ENCODE measurements around the gene CEP170.

Gene CEP170

GRCh38 chr1:243254927-243255790 lies at the start of gene CEP170:
Gene CEP170, minus strand, starts transcription at chr1:243255281. Its CDS starts 30,001 bp downstream, at chr1:243225280.
- DNase-seq (ENCODE audit: extremely low read depth in 1 of 2, low read depth in 1 of 2), result peak; percentile 75 to 77

GRCh38 chr1:243301059-243301458 lies 46.0 kb upstream of the CEP170 start:
- no peak for DNase-seq (ENCODE audit: extremely low read depth in 1 of 2, low read depth in 1 of 2)

GRCh38 chr1:243299069-243299468 lies 44.0 kb upstream of the CEP170 start:
- DNase-seq (ENCODE audit: extremely low read depth in 1 of 2, low read depth in 1 of 2), result no peak

GRCh38 chr1:243294723-243295121 lies 39.6 kb upstream of the CEP170 start:
- no peak for DNase-seq (ENCODE audit: extremely low read depth in 1 of 2, low read depth in 1 of 2)

- no peak for DNase-seq (ENCODE audit: extremely low read depth in 1 of 2, low read depth in 1 of 2)
These were observed 39.1 kb upstream of the CEP170 start for GRCh38 chr1:243293941-243294722.

- DNase-seq (ENCODE audit: extremely low read depth in 1 of 2, low read depth in 1 of 2), result no peak
These were observed 37.0 kb upstream of the CEP170 start for GRCh38 chr1:243292117-243292516.

GRCh38 chr1:243291292-243291691 lies 36.2 kb upstream of the CEP170 start:
- DNase-seq (ENCODE audit: extremely low read depth in 1 of 2, low read depth in 1 of 2), result no peak

GRCh38 chr1:243288062-243288461 lies 33.0 kb upstream of the CEP170 start:
- no peak for DNase-seq (ENCODE audit: extremely low read depth in 1 of 2, low read depth in 1 of 2)

GRCh38 chr1:243287652-243288051 lies 32.6 kb upstream of the CEP170 start:
- no peak for DNase-seq (ENCODE audit: extremely low read depth in 1 of 2, low read depth in 1 of 2)

GRCh38 chr1:243287123-243287460 lies 32.0 kb upstream of the CEP170 start:
- DNase-seq (ENCODE audit: extremely low read depth in 1 of 2, low read depth in 1 of 2), result no peak

- DNase-seq (ENCODE audit: extremely low read depth in 1 of 2, low read depth in 1 of 2), result no peak
These were observed 31.5 kb upstream of the CEP170 start for GRCh38 chr1:243286409-243287122.

GRCh38 chr1:243281672-243282071 lies 26.6 kb upstream of the CEP170 start:
- no peak for DNase-seq (ENCODE audit: extremely low read depth in 1 of 2, low read depth in 1 of 2)

- no peak for DNase-seq (ENCODE audit: extremely low read depth in 1 of 2, low read depth in 1 of 2)
These were observed 25.6 kb upstream of the CEP170 start for GRCh38 chr1:243280571-243281129.

GRCh38 chr1:243275316-243275715 lies 20.2 kb upstream of the CEP170 start:
- no peak for DNase-seq (ENCODE audit: extremely low read depth in 1 of 2, low read depth in 1 of 2)

- DNase-seq (ENCODE audit: extremely low read depth in 1 of 2, low read depth in 1 of 2), result no peak
These were observed 18.9 kb upstream of the CEP170 start for GRCh38 chr1:243273945-243274344.

GRCh38 chr1:243273506-243273905 lies 18.4 kb upstream of the CEP170 start:
- DNase-seq (ENCODE audit: extremely low read depth in 1 of 2, low read depth in 1 of 2), result no peak

- DNase-seq (ENCODE audit: extremely low read depth in 1 of 2, low read depth in 1 of 2), result no peak
These were observed 17.3 kb upstream of the CEP170 start for GRCh38 chr1:243272401-243272800.

- DNase-seq (ENCODE audit: extremely low read depth in 1 of 2, low read depth in 1 of 2), result no peak
These were observed 16.9 kb upstream of the CEP170 start for GRCh38 chr1:243271996-243272395.

GRCh38 chr1:243270097-243270864 lies 15.2 kb upstream of the CEP170 start:
- no peak for DNase-seq (ENCODE audit: extremely low read depth in 1 of 2, low read depth in 1 of 2)

GRCh38 chr1:243269461-243269801 lies 14.3 kb upstream of the CEP170 start:
- no peak for DNase-seq (ENCODE audit: extremely low read depth in 1 of 2, low read depth in 1 of 2)

Measured in activated CD8-positive, alpha-beta memory T cell treated with anti-CD3 and anti-CD28 coated beads for 1 hour (primary cell).